Stimulated activated CD8-positive, alpha-beta memory T cell treated with anti-CD3 and anti-CD28 coated beads, Interleukin-4, amount 100 ng/mL, for 1 hour (primary cell): ENCODE results near the gene MPZL3.

ENCODE experiments used
- DNase-seq, 2 donors: peaks; one replicate each; pipeline ENCODE4 v3.0.0-alpha.2; 2020; ENCODE audit warnings: low read depth in 2 of 2, low spot score in 1 of 2

MPZL3 gene

GRCh38 chr11:118233377-118233776 is 18.8 kb downstream of the MPZL3 start:
- no peak for DNase-seq

- DNase-seq = no peak
Measured at GRCh38 chr11:118232659-118233058, 19.5 kb downstream of the MPZL3 start.

GRCh38 chr11:118231461-118231860 is 20.7 kb downstream of the MPZL3 start:
- DNase-seq = no peak

GRCh38 chr11:118230088-118230487 is 22.1 kb downstream of the MPZL3 start:
- DNase-seq = no peak

- DNase-seq = no peak
Measured at GRCh38 chr11:118229274-118229847, 22.8 kb downstream of the MPZL3 start.

GRCh38 chr11:118227865-118228785 is 24.0 kb downstream of the MPZL3 start:
- DNase-seq = no peak

GRCh38 chr11:118226781-118227180 is 25.4 kb downstream of the MPZL3 start:
- no peak for DNase-seq

- no peak for DNase-seq
Measured at GRCh38 chr11:118226296-118226695, 25.9 kb downstream of the MPZL3 start.

GRCh38 chr11:118224511-118225188 is 27.5 kb downstream of the MPZL3 start, which contains the start of gene JAML:
TSS of gene JAML (minus strand) at chr11:118225011. CDS start at chr11:118214866, 10,145 bp downstream.
- DNase-seq = no peak

GRCh38 chr11:118223992-118224391 is 28.2 kb downstream of the MPZL3 start:
- no peak for DNase-seq

GRCh38 chr11:118223570-118223969 is 28.6 kb downstream of the MPZL3 start:
- no peak for DNase-seq

- no peak for DNase-seq
Measured at GRCh38 chr11:118222437-118222836, 29.7 kb downstream of the MPZL3 start.

- DNase-seq = no peak
Measured at GRCh38 chr11:118221419-118221818, 30.7 kb downstream of the MPZL3 start.

- DNase-seq = no peak
Measured at GRCh38 chr11:118219732-118220131, 32.4 kb downstream of the MPZL3 start.

GRCh38 chr11:118219244-118219643 is 32.9 kb downstream of the MPZL3 start:
- no peak for DNase-seq

GRCh38 chr11:118217575-118217974 is 34.6 kb downstream of the MPZL3 start:
- DNase-seq = no peak

- DNase-seq = no peak
Measured at GRCh38 chr11:118216621-118217481, 35.3 kb downstream of the MPZL3 start.

GRCh38 chr11:118215765-118216164 is 36.4 kb downstream of the MPZL3 start:
- DNase-seq = no peak

GRCh38 chr11:118215262-118215661 is 36.9 kb downstream of the MPZL3 start:
- no peak for DNase-seq

GRCh38 chr11:118214210-118214914 is 37.8 kb downstream of the MPZL3 start:
- DNase-seq = no peak
